Ramos (cell line): ENCODE results near the gene PTPRT.

Experiments used
- in situ Hi-C: fragments of 300-500 bp; cut with MboI; formaldehyde crosslinking; loops from one replicate; pipeline ENCODE4 v1.14.3; 2022; ENCODE audit warnings: low sequenced_read_pairs; ENCODE audit not compliant: unreplicated experiment

Gene PTPRT

DNA sequence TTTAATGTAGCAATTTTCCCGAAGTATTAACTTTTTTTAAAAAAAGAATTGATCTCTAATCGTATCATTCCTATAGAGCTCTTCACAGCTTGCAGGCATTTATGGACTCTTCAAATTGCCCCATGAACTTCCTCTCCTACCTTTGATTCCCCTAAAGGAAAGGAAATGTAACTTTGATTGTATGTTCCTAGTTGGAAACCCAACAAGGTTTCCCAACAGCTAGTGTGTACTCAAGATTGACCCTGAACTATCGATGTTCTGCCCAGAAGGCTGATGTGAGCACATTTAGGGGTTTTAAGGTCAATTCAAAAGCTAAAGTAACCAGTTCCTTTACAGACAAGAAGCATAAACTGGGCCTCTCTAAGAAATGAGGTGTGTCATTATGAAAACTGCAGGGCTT lies 491.7 kb downstream of the PTPRT start:
- in situ Hi-C loops, result no loop called here

DNA sequence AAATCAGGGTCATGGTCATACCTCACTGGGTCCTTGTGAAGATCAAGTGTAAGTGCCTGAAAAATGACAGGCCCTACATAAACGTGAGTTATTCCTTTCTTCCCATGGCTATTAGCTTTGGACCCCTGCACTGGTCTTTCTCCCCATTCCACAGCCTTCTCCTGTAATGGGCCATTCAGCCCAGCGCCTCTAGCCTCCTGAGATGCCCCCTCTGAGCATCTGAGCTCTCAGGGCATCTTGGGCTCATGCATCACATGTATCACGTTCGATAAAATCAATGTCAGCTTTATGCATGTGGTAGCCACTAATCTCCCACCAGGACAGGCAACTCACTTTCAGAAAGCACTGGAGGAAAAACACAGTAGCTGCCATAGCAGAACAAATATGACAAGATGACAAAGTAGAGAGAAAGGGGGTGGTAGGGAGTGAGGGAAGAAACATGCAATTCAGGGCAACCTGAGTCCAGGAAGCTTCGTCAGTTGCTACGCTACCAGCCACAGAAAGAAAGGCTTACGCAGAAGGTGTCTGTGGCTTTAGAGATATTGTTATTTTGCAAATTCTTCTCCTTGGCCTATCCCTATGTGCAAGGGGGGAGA lies 498.8 kb downstream of the PTPRT start:
- in situ Hi-C loops, result no loop called here

DNA sequence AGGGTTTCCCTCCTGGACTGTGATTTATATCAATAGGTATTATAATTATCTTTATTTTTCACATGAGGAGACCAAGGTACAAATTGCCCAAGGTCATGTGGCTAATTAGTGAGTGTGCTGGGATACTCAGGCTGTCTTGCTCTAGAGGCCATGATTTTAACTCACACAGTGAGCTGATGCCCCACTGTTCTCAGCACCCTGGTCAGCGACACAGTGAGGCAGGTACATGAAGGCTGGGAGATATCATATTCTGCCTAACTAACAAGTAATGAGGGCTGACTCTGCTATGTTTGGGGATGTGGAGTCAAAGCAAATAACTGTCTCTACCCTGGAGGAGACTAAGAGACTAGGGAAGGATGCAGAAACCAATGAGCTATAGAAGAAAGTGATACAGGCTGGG lies 501.1 kb downstream of the PTPRT start:
- in situ Hi-C loops, result no loop called here

DNA sequence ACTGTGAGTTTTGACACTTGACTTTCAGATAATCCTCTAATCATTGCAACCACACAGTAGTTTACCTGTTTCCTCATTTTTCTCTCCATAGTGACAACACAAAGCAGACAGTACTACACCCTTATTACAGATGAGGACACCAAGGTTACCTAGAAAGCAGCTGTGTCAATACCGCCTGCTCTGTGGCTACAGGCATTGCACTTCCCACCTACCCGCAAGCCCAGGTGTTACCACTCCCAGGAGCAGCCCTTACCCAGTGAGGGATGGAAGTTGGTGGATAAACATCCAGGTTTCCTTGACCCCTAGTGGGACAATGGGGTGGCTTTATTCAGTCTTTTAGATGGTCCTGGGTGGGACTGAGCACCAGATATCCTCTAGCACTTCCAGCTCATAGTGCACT lies 503.6 kb downstream of the PTPRT start:
- in situ Hi-C loops, result no loop called here

DNA sequence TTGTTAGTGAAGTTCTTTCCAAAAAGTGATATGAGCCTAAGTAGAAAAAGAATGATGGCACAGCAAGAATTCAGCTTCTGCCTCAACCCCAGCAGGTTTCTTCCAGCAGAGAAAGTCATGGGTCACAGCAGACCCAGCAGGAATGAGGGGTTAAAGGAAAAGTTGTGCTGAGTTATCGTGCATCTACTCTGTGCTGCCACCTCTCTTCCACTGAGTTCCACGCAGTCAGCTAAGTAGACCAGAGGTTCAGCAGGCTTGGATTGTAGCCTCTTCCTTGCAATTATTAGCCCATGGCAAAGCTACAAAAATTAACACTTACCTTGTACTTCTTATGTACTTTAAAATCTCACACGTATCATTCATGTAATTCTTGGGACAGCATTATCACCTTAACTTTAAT lies 510.8 kb downstream of the PTPRT start:
- in situ Hi-C loops, result no loop called here

- in situ Hi-C loops, result no loop called here
These were observed 533.6 kb downstream of the PTPRT start for GRCh38 chr20:42656130-42656529.

DNA sequence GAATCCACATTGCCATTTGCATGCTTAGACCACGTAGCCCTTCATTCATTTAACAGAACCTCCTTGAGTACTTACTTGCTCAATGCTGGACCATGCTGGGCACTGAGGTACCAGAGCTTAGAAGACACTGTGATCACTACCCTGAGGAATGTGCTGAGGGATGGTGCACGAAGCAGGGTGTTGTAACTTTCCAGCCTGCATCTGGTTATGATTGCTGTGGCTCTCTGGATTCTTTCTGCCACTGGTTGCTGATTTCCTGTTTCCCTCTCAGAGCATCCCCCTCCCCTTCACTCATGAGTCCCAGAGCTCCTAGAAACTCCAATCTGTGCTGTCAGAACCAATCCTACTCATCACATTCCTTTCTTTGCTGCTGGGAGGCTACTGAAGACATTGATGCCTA lies 537.4 kb downstream of the PTPRT start:
- in situ Hi-C loops, result no loop called here

DNA sequence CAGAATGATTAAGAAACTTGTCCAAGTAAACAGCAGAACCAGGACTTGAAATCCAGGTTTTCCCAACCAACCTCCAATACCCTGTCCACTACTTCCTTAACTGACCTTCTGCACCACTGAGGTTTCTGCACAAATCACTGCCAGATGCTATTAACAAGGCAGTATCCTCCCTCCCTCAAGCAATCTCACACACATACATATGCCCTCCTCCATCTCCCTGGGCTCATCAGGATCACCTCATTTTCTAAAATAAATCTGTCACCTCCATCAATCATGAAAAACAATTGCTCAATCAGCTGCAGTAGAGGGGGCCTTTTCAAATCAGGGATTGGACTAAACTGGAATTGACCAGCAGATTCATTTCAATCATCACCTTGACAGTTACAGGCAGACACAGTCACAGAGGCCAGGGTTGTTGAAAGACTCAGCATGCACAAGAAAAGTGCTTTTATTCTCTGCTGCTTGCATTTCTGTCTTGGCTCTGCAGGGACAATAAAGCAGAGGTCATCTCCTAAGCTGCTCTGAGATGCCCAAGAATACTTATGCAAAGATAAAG lies 539.4 kb downstream of the PTPRT start:
- in situ Hi-C loops, result no loop called here

DNA sequence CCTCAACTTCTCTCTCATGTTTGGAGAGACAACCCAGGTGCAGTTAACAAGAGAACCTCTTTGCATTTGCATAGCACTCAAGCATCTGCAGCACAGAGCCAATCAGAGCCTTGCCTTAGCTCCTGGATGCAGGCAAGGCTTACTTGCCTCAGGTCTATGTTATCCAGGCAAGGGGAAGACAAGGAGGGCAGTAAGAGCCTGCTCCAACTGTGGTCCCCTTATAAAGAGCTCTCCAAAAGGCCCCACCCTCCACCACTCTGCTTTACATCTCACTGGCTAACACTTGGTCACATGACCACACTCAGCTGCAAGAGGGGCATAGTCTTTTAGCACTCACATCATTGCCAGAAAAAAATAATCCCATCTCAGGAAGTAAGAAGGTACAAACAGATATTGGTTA lies 540.0 kb downstream of the PTPRT start:
- in situ Hi-C loops, result no loop called here

GRCh38 chr20:42646250-42646649 lies 543.5 kb downstream of the PTPRT start:
- in situ Hi-C loops, result no loop called here

GRCh38 chr20:42641886-42642285 lies 547.8 kb downstream of the PTPRT start:
- in situ Hi-C loops, result no loop called here

GRCh38 chr20:42639140-42639539 lies 550.6 kb downstream of the PTPRT start:
- in situ Hi-C loops, result no loop called here

DNA sequence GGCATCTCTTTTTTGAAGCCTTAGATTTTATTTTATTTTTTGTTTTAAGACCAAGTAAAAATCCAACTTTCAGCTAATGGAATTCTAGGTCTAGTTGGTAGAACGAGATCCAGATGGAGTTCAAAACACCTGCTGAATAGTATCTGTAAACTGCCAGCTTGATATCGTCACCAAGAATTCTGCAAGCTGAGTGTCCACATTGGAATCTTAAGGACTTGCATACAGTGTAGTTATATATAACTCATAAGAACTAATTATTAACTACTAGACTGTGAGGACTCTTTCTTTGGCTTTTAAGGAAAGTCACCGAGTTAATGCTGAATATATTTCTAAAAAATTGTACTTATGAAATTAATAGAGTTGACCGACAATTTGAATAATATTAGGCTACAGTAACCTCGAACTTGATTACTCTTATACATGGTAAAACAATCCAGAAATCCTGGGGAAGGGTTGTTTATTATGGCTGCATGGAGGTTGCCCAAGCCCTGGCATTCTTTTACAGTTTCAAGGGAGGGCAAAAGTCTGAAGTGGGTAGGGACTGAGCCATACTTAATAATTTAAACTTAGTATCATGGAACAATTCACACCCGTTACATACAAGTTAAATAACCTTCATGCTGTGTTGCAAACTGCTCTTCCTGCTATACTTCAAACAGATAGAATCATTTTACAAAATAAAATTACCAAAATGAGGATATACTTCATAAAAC lies 553.9 kb downstream of the PTPRT start:
- in situ Hi-C loops, result no loop called here

GRCh38 chr20:42634156-42634555 lies 555.5 kb downstream of the PTPRT start:
- in situ Hi-C loops, result no loop called here

DNA sequence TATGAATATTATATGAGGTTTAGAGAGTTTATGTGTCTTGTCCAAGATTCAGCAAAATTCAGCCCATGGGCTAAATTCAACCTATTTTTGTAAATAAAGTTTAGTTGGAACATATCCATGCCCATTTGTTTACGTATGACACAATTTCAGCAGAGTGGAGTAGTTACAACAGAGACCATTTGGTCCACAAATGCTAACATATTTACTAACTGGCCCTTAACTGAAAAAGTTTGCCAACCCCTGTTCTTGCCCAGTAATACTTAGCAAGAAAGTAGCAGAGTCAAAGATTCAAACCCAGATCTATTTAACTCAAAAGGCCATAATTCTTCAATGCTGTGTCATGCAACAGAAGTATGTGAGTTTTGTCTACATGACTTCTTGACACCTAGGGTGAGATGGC lies 561.0 kb downstream of the PTPRT start:
- in situ Hi-C loops, result no loop called here

GRCh38 chr20:42613076-42613475 lies 576.6 kb downstream of the PTPRT start:
- in situ Hi-C loops, result no loop called here

DNA sequence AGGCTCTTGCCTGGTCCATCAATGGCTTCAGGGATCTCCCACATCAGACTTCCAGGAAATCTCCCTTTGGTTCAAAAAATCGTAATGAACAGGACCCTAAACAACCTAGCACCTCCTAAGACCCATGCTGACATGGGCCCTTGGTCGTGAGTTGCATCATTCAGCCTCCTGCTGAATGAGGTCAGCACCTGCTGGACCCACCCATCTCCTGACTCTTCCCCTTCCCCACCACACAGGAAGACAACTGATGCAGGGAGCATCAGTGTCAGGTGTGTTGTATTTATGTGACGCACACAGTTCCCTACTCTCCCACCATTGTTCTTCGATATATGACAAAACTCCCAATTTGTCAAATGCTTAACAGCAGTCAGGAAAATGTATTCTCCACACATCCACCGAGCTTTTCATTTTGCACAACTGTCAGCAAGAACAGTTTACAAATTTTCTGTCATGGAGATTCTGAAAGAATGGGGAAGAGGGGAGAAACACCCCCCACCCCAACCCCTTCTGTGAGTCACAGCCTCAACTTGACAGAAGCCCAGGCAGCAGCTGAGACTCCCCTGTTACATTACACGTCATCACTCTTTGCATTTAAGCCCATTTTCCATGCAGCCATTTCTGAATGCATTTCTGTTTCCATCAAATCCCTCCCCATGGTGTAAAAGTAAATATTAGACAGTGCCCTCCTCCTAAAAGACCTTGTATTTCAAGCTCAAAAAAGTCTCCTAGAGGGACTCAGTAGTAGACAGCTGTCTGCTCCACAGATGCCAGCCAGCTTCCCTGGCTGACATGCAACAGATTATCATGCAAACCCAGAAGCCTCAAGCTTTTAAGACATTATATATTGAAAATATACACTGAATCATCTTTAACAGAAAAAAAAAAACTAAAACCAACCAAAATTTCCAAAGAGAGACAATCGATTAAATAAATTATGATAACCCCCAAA lies 577.5 kb downstream of the PTPRT start:
- in situ Hi-C loops, result no loop called here

GRCh38 chr20:42611423-42611822 lies 578.3 kb downstream of the PTPRT start:
- in situ Hi-C loops, result no loop called here

GRCh38 chr20:42610070-42610469 lies 579.6 kb downstream of the PTPRT start:
- in situ Hi-C loops, result no loop called here

- in situ Hi-C loops, result no loop called here
These were observed 580.1 kb downstream of the PTPRT start for GRCh38 chr20:42609618-42610017.
